HepG2 (cell line): ENCODE results near the gene ZC3H14. TPM values are rescaled to one million over a fixed set of nuclear protein-coding genes. Genes with fewer than 3 reads are reported as not detected.

Experiments
- ATAC-seq: fragments of 200-7000 bp; cut with Tn5 transposase; 3 replicates; pipeline ENCODE4 v1.9.1; 2020; ENCODE audit warnings: mild to moderate bottlenecking, moderate library complexity
- BruUV-seq: library from RNA; stranded (reverse); fragments of 400-500 nt; replicated peaks from 2 replicates; lab custom pipeline; 2021; lab: Mats Ljungman, UMichigan
- CTCF ChIA-PET: fragments of 300-600 bp; formaldehyde crosslinking; extraction: SDS; loops from one replicate; lab custom pipeline; 2021; ENCODE audit warnings: low total read pairs, inconsistent platforms, low intra/inter-chr PET ratio; lab: Yijun Ruan, JAX
- POLR2A ChIA-PET: fragments of 350-600 bp; sonication (Branson Sonifier 250); formaldehyde crosslinking; loops from one replicate; lab custom pipeline; 2020; ENCODE audit warnings: antibody characterized with exemption, inconsistent platforms; lab: Yijun Ruan, JAX
- DNase-seq: peaks from one replicate; pipeline ENCODE4 v3.0.0-alpha.2; 2015; ENCODE audit warnings: low spot score
- FAIRE-seq: peaks from 3 replicates; lab custom pipeline; 2011; peaks lifted over from hg19 to GRCh38; lab: Jason Lieb, UNC
- H2AFZ ChIP-seq: one replicate; pipeline ENCODE4 v1.6.1; 2011; ENCODE audit warnings: low read length, inconsistent platforms
- H3K27ac ChIP-seq: fragments of 300-600 bp; 3 replicates; pipeline ENCODE4 v1.8.0; 2011; ENCODE audit warnings: mixed run types, mild to moderate bottlenecking, mixed read lengths, low read length, inconsistent platforms; ENCODE audit not compliant: insufficient read depth; ENCODE audit errors: extremely low read length
- H3K27me3 ChIP-seq, 2 experiments: fragments of 200-600 bp in 1 of 2; 2 replicates in 1 of 2; 3 replicates in 1 of 2; pipeline versions ENCODE4 v1.6.0 to v1.8.0; 2011; ENCODE audit warnings: low read length in 2 of 2, mild to moderate bottlenecking in 2 of 2, moderate library complexity in 2 of 2, inconsistent platforms in 1 of 2; ENCODE audit not compliant: insufficient read depth in 2 of 2, control insufficient read depth in 1 of 2
- H3K36me3 ChIP-seq, 2 experiments: fragments of 200-600 bp in 1 of 2; replicated peaks in 1 of 2; 2 replicates in 1 of 2; 3 replicates in 1 of 2; pipeline versions ENCODE4 v1.5.1 to v1.8.0; 2011; ENCODE audit warnings: low read length in 2 of 2, inconsistent platforms in 1 of 2; ENCODE audit not compliant: insufficient read depth in 2 of 2, control insufficient read depth in 1 of 2
- H3K4me1 ChIP-seq: 2 replicates; pipeline ENCODE4 v1.5.1; 2012; ENCODE audit warnings: low read length, inconsistent platforms; ENCODE audit not compliant: insufficient read depth
- H3K4me2 ChIP-seq: 2 replicates; pipeline ENCODE4 v1.6.0; 2011; ENCODE audit warnings: low read depth, low read length, inconsistent platforms
- H3K4me3 ChIP-seq, 3 experiments: fragments of 200-600 bp in 1 of 3; sonication (generic), shearing (Covaris generic) in 1 of 3; replicated peaks in 1 of 3; 2 replicates each; pipeline ENCODE4 v1.5.1; 2011 to 2016; ENCODE audit warnings: low read length in 3 of 3, inconsistent platforms in 2 of 3, low read depth in 2 of 3, mild to moderate bottlenecking in 2 of 3, control low read depth in 1 of 3, mixed read lengths in 1 of 3; ENCODE audit not compliant: insufficient read depth in 1 of 3
- H3K79me2 ChIP-seq: one replicate; pipeline ENCODE4 v1.6.1; 2011; ENCODE audit warnings: low read length, inconsistent platforms; ENCODE audit not compliant: insufficient read depth
- H3K9ac ChIP-seq: 2 replicates; pipeline ENCODE4 v1.6.0; 2011; ENCODE audit warnings: mild to moderate bottlenecking, low read depth, low read length, inconsistent platforms; ENCODE audit not compliant: insufficient read depth
- H3K9me3 ChIP-seq: 2 replicates; pipeline ENCODE4 v1.5.1; 2012; ENCODE audit warnings: mild to moderate bottlenecking, low read length
- H4K20me1 ChIP-seq: 2 replicates; pipeline ENCODE4 v1.6.0; 2011; ENCODE audit warnings: inconsistent platforms, mild to moderate bottlenecking, low read length, moderate library complexity; ENCODE audit not compliant: insufficient read depth
- ATRX ChIP-seq: sonication (generic); formaldehyde crosslinking; IDR thresholded peaks from 2 replicates; pipeline ENCODE4 v1.4.0; 2020; ENCODE audit warnings: missing genetic modification reagents, borderline replicate concordance
- CENPBD1 ChIP-seq: sonication (generic); formaldehyde crosslinking; IDR thresholded peaks from 2 replicates; pipeline ENCODE4 v1.8.0; 2022; ENCODE audit warnings: missing genetic modification reagents, low read depth, mild to moderate bottlenecking, borderline replicate concordance
- ESRRA ChIP-seq: sonication (generic); formaldehyde crosslinking; IDR thresholded peaks from 2 replicates; pipeline ENCODE4 v1.5.1; 2020; ENCODE audit warnings: mild to moderate bottlenecking, low read depth, missing genetic modification reagents
- IKZF1 ChIP-seq: fragments of 450-650 bp; IDR thresholded peaks from 2 replicates; pipeline ENCODE4 v1.7.1; 2016
- JARID2 ChIP-seq: sonication (generic); formaldehyde crosslinking; IDR thresholded peaks from 2 replicates; pipeline ENCODE4 v1.8.1; 2023; ENCODE audit warnings: missing genetic modification reagents, inconsistent platforms; ENCODE audit not compliant: insufficient replicate concordance
- PHF5A ChIP-seq: IDR thresholded peaks from one replicate; pipeline ENCODE4 v1.6.1; 2018; ENCODE audit warnings: low read depth, missing genetic modification reagents; ENCODE audit not compliant: unreplicated experiment
- RAD21 ChIP-seq: fragments of 450-650 bp; formaldehyde crosslinking; IDR thresholded peaks from 2 replicates; pipeline ENCODE4 v1.5.0; 2020; ENCODE audit warnings: mild to moderate bottlenecking
- RORA ChIP-seq: sonication (generic); formaldehyde crosslinking; IDR thresholded peaks from 2 replicates; pipeline ENCODE4 v1.5.0; 2020; ENCODE audit warnings: mild to moderate bottlenecking, missing genetic modification reagents, moderate library complexity
- SNAPC2 ChIP-seq: sonication (generic); formaldehyde crosslinking; IDR thresholded peaks from 2 replicates; pipeline ENCODE4 v1.8.1; 2022; ENCODE audit warnings: mild to moderate bottlenecking, missing genetic modification reagents
- SRY ChIP-seq: sonication (generic); formaldehyde crosslinking; IDR thresholded peaks from 2 replicates; pipeline ENCODE4 v1.8.0; 2022; ENCODE audit warnings: mild to moderate bottlenecking, missing genetic modification reagents
- ZBTB3 ChIP-seq: sonication (generic); formaldehyde crosslinking; IDR thresholded peaks from 2 replicates; pipeline ENCODE4 v1.4.0; 2020; ENCODE audit warnings: low read depth, mild to moderate bottlenecking, moderate library complexity, missing genetic modification reagents, borderline replicate concordance
- ZNF549 ChIP-seq: sonication (generic); formaldehyde crosslinking; IDR thresholded peaks from 2 replicates; pipeline ENCODE4 v1.5.0; 2020; ENCODE audit warnings: missing genetic modification reagents
- ZSCAN12 ChIP-seq: sonication (generic); formaldehyde crosslinking; IDR thresholded peaks from 2 replicates; pipeline ENCODE4 v1.9.0; 2021; ENCODE audit warnings: mild to moderate bottlenecking, missing genetic modification reagents
- WGBS: methylation state at CpG from one replicate; pipeline ENCODE4 v1.1.6; 2017; ENCODE audit warnings: low lambda C conversion rate; 5-methylcytosine and 5-hydroxymethylcytosine counted together
- in situ Hi-C: cut with HindIII; loops from 2 replicates; pipeline ENCODE4 v1.10.0; 2017; ENCODE audit warnings: low pct_unique_long_range_greater_than_20kb; ENCODE audit not compliant: extremely low pct_ligation_motif_present
- intact Hi-C: fragments of 100-400 bp; cut with micrococcal nuclease; formaldehyde crosslinking; loops from one replicate; pipeline ENCODE4 v1.10.0; 2022; ENCODE audit not compliant: unreplicated experiment
- polyA plus RNA-seq, 8 experiments: library from polyadenylated mRNA; depleted of rRNA in 3 of 8; stranded (reverse) in 7 of 8; unstranded in 1 of 8; fragments of >200 nt; fragmentation: Illumina TruSeq in 4 of 8; extraction: Trizol in 4 of 8; gene quantifications; 2 replicates each; pipeline versions ENCODE4 v1.2.1 to v1.2.3, GENCODE V29; 2011 to 2016; ENCODE audit warnings: low read depth in 4 of 8, missing spikeins in 1 of 8, mixed read lengths in 1 of 8; ENCODE audit not compliant: insufficient read depth in 1 of 8
- total RNA-seq, 5 experiments: library from RNA; depleted of rRNA; stranded (reverse); fragments of >200 nt; fragmentation: Illumina TruSeq; extraction: Trizol; gene quantifications; 2 replicates each; pipeline ENCODE4 v1.2.3, GENCODE V29; 2016; ENCODE audit warnings: low read depth in 1 of 5
- TF ChIP-seq, protein P1 (sequence below): sonication (generic); formaldehyde crosslinking; conservative IDR thresholded peaks from 2 replicates; pipeline ENCODE4 v1.4.0; 2020; ENCODE audit warnings: missing genetic modification reagents
- TF ChIP-seq, protein P2 (sequence below): sonication (generic); formaldehyde crosslinking; IDR thresholded peaks from 2 replicates; pipeline ENCODE4 v1.8.1; 2022; ENCODE audit warnings: low read depth, mild to moderate bottlenecking, missing genetic modification reagents

Gene ZC3H14
- total and polyA plus RNA-seq, 2 of the 13 experiments (the other 11 are each of a cell fraction or from before 2014, with no cell fraction given) = 65.1 to 67.5 TPM

DNA sequence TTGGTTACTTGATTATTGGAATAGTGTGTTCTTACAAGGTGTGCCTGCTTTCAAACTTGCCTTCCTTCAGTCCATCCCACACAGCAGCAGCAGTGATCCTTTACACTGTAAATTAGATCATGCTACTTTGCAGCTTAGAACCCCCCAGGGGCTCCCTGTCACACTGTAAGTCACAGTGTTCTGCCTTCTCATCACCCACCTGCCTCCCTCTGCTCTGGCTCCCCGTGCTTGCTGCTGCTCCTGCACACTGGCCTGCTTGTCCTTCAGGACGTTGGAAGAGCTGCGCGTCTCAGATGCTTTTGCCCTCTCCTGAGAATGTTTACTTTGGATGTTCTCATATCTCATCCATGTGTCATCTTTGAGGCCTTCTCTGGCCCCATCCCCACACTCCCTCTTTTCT, 27.3 kb downstream of the ZC3H14 start:
- Histone ChIP-seq H3K4me2 (no peak overlapping the region), H3K9ac (no peak overlapping the region), H4K20me1 (no peaks in the 10 kb centered on the region), H3K27ac (no peak overlapping the region), H3K4me3 (no peak overlapping the region), H3K27me3 (no peaks in the 10 kb centered on the region), H2AFZ (no peak overlapping the region), H3K4me1 (no peaks in the 10 kb centered on the region), H3K9me3 (no peaks in the 10 kb centered on the region), H3K79me2 (no peaks in the 10 kb centered on the region), H3K36me3 (peaks cover 13 to 42% of the 10 kb centered on the region in 2 experiments)
- CTCF ChIA-PET = no interaction called here
- no peak for TF ChIP-seq ZBTB3 (CRISPR knock-in tag)
- TF ChIP-seq, protein P1, sequence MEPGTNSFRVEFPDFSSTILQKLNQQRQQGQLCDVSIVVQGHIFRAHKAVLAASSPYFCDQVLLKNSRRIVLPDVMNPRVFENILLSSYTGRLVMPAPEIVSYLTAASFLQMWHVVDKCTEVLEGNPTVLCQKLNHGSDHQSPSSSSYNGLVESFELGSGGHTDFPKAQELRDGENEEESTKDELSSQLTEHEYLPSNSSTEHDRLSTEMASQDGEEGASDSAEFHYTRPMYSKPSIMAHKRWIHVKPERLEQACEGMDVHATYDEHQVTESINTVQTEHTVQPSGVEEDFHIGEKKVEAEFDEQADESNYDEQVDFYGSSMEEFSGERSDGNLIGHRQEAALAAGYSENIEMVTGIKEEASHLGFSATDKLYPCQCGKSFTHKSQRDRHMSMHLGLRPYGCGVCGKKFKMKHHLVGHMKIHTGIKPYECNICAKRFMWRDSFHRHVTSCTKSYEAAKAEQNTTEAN (CRISPR knock-in tag) = no peak
- ATAC-seq = no peak
- POLR2A ChIA-PET = no interaction called here
- in situ Hi-C loops = no loop called here
- FAIRE-seq = no peak
- 91% methylated on average over 4 of the region's 4 CpGs for WGBS
- no TSS peak for BruUV-seq
- intact Hi-C loops = no loop called here
- DNase-seq = no peak

DNA sequence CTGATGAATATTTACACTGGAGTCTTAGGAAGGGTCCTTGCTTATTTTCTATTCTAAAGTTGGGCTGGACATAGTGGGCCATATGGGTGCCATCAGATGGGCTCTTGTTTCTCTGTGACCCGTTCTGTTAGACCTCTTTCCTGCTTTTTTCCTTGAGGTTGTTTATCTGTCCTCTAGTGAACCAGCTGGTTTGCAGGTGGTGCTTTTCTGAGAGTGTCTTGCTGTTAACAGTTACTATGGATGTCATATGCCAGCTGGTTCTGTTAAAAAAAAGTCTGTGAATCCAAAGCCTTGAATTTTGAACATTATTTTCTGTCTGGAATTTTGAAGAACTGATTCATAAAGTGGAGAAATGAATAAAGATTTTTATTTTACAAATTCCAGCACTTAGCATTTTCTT, 29.2 kb downstream of the ZC3H14 start:
- DNase-seq = no peak
- H3K27me3 ChIP-seq = no peaks in the 10 kb centered on the region
- H3K9ac ChIP-seq = no peak overlapping the region
- H4K20me1 ChIP-seq = no peaks in the 10 kb centered on the region
- no peak overlapping the region for H2AFZ ChIP-seq
- H3K9me3 ChIP-seq = no peaks in the 10 kb centered on the region
- peaks cover 15 to 41% of the 10 kb centered on the region in 2 experiments for H3K36me3 ChIP-seq
- intact Hi-C loops (no loop called here), in situ Hi-C loops (no loop called here)
- H3K4me1 ChIP-seq = no peaks in the 10 kb centered on the region
- H3K79me2 ChIP-seq = no peaks in the 10 kb centered on the region
- H3K27ac ChIP-seq = no peak overlapping the region
- no TSS peak for BruUV-seq
- no peak overlapping the region for H3K4me2 ChIP-seq
- CTCF ChIA-PET = no interaction called here
- WGBS = 85% methylated on average over 1 of the region's 1 CpG
- H3K4me3 ChIP-seq = no peak overlapping the region
- FAIRE-seq = no peak
- POLR2A ChIA-PET = no interaction called here
- no peak for ATAC-seq
- TF ChIP-seq RORA (CRISPR knock-in tag) (no peak), RAD21 (CRISPR knock-in tag) (no peak), IKZF1 (no peak), CENPBD1 (CRISPR knock-in tag) (no peak), PHF5A (CRISPR knock-in tag) (no peak), SRY (CRISPR knock-in tag) (no peak), ESRRA (CRISPR knock-in tag) (no peak), ZNF549 (no peak), ATRX (CRISPR knock-in tag) (no peak), ZSCAN12 (CRISPR knock-in tag) (no peak), SNAPC2 (CRISPR knock-in tag) (no peak), JARID2 (CRISPR knock-in tag) (no peak)
- TF ChIP-seq, protein P2, sequence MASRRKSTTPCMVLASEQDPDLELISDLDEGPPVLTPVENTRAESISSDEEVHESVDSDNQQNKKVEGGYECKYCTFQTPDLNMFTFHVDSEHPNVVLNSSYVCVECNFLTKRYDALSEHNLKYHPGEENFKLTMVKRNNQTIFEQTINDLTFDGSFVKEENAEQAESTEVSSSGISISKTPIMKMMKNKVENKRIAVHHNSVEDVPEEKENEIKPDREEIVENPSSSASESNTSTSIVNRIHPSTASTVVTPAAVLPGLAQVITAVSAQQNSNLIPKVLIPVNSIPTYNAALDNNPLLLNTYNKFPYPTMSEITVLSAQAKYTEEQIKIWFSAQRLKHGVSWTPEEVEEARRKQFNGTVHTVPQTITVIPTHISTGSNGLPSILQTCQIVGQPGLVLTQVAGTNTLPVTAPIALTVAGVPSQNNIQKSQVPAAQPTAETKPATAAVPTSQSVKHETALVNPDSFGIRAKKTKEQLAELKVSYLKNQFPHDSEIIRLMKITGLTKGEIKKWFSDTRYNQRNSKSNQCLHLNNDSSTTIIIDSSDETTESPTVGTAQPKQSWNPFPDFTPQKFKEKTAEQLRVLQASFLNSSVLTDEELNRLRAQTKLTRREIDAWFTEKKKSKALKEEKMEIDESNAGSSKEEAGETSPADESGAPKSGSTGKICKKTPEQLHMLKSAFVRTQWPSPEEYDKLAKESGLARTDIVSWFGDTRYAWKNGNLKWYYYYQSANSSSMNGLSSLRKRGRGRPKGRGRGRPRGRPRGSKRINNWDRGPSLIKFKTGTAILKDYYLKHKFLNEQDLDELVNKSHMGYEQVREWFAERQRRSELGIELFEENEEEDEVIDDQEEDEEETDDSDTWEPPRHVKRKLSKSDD = no peak
